HFF-Myc (cell line): ENCODE results near the gene EFNA2.

Source experiments
- DNase-seq: peaks from one replicate; pipeline ENCODE4 v3.0.0-alpha.2; 2011; ENCODE audit warnings: low read depth; ENCODE audit errors: extremely low read depth
- H3K4me3 ChIP-seq: replicated peaks from 2 replicates; pipeline ENCODE4 v1.5.1; 2011; ENCODE audit warnings: low read depth, mild to moderate bottlenecking, control low read depth, low read length
- TF ChIP-seq, protein P1 (sequence below): IDR thresholded peaks from 2 replicates; pipeline ENCODE4 v1.5.1; 2012; ENCODE audit warnings: mild to moderate bottlenecking, low read depth, low read length, control low read depth; ENCODE audit errors: missing control alignments

Gene EFNA2

DNA sequence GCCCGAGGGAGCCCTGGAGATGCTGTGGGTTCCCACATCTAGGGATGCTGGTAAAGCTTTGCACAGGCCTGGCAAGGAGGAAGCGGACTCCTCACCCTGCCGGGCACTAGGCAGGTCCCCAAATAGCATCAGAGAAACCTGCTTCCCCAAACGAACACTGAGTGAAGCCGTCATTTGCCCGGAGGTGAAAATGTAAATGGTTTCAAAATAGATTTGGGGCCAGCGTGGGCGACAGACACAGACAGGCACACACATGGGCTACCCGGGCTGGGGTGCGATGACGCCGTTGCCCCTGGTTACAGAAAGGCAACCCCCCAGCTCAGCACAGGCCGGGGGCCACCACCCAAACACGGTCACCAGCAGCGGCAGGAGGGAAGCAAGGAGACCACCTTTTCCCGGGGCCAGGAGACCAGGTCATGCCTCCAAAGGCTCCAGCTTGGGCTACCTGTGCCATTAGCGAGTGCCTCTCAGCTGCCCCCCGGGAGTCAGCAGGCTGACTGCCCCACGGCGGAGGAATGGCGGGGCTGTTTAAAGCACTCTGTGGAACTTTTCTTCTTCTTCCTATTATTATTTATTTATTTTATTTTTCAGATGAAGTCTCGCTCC, 50.5 kb downstream of the EFNA2 start:
- no peak overlapping the region for H3K4me3 ChIP-seq
- DNase-seq: no peak
- TF ChIP-seq, protein P1, sequence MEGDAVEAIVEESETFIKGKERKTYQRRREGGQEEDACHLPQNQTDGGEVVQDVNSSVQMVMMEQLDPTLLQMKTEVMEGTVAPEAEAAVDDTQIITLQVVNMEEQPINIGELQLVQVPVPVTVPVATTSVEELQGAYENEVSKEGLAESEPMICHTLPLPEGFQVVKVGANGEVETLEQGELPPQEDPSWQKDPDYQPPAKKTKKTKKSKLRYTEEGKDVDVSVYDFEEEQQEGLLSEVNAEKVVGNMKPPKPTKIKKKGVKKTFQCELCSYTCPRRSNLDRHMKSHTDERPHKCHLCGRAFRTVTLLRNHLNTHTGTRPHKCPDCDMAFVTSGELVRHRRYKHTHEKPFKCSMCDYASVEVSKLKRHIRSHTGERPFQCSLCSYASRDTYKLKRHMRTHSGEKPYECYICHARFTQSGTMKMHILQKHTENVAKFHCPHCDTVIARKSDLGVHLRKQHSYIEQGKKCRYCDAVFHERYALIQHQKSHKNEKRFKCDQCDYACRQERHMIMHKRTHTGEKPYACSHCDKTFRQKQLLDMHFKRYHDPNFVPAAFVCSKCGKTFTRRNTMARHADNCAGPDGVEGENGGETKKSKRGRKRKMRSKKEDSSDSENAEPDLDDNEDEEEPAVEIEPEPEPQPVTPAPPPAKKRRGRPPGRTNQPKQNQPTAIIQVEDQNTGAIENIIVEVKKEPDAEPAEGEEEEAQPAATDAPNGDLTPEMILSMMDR: no peak

DNA sequence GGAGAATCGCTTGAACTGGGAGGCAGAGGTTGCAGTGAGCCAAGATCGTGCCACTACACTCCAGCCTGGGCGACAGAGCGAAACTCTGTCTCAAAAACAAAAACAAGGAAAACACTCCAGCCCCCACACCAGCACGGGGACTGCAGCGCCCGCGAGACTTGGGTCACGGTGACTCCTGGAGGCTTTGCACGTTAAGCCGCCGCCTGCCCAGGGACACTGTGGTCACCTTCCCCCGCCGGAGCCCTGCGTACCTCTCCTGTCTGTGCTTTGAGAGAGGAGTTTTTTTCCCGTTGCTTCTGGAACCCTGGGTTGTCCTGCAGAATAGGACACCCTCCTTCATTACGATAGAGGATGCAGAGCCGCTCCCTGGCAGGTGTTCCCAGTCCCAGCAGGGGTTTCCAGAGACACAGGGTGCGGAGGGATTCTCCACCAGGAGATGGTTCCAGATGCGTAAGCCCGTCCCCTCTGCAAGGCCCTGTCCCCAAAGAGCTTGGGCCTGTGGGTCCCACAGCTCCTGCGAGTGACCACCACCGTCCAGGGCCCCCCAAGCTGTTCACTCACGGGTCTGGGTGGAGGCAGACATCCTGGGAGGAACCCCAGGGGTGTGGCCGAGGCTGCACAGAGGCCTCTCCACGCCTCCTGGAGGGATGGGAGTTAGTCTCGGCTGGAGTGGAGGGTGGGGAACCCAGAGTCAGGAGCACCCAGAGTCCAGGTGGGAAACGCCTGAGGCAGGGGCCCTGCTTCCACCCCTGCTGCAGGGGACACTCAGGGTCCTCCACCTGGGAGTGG, 55.2 kb downstream of the EFNA2 start:
- TF ChIP-seq, protein P1: no peak
- no peak for DNase-seq

DNA sequence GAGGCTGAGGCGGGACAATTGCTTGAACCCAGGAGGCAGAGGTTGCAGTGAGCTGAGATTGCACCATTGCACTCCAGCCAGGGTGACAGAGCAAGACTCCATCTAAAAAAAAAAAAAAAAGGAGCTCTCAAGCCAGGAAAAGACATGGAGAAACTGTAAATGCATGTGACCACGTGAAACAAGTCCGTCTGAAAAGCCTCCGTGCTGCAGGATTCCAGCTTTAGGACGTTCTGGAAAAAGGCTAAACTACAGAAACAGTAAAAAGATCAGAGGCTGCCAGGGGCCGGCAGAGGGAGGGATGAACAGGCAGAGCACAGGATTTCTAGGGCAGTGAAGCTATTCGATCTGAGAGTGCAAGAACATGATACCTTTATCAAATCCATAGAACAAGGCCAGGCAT, 57.4 kb downstream of the EFNA2 start:
- DNase-seq: no peak
- no peak overlapping the region for H3K4me3 ChIP-seq
- TF ChIP-seq, protein P1: no peak

More for the DNA sequence above, 55.2 kb downstream of the EFNA2 start:
- H3K4me3 ChIP-seq: no peak overlapping the region

DNA sequence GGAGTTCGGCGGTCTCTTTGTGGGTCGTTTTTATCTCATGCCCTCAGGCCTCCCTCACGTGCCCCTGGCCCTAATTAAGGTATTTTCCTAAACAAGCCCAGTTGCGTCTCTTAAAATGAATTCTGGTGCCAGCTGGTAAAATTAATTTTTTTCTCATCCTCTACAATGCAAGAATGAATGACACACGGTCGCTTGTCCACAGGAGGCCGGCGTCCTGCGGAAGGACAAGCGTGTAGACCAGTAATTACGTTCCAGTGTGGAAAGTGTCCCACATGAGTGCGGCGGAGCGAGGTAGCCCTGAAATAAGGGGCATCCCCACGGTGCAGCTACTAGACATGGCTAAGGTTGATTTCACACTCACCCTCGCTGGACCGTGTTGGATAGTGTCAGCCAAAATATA, 63.5 kb downstream of the EFNA2 start:
- TF ChIP-seq, protein P1: no peak
- DNase-seq: no peak
- H3K4me3 ChIP-seq: no peak overlapping the region

DNA sequence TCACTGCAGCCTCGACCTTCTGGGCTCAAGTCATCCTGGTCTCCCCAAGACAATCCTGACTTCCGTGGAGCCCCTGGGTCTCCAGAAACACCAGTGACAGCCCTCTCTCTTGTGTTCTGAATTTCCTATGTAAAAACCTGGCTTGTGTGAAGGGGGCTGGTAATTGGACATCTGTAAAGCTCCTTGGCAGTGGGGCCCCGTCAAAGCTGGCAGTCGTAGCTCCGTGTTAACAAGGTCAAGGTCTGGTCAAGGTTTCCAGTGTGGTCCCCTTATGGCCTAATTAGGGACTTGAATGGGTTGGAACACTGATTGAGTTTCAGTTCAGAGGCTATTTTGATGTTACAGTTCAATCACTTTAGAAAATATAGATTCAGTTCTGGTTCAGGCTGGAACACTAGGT, 65.2 kb downstream of the EFNA2 start:
- no peak for DNase-seq
- TF ChIP-seq, protein P1: no peak
- H3K4me3 ChIP-seq: no peak overlapping the region
